Measurements from ENCODE around the gene PDE4B. TPM values are rescaled to one million over a fixed set of nuclear protein-coding genes. Genes with fewer than 3 reads are reported as not detected.

PDE4B gene
- total and polyA plus RNA-seq, 7 donors, result 1.6 to 17.2 (median 10.7) TPM

- Histone ChIP-seq H3K9me3 (no peaks in the 10 kb centered on the region), H3K27me3 (no peaks in the 10 kb centered on the region), H3K27ac (no peak overlapping the region), H3K36me3 (no peaks in the 10 kb centered on the region), H3K4me3 (no peak overlapping the region), H3K4me1 (peaks cover 0 to 12% (median 6%) of the 10 kb centered on the region in 4 donors)
- intact Hi-C loops (cut with DNase I), result no loop called here
- 69 to 84% methylated on average over 7 of the region's 7 CpGs for WGBS, 2 donors
- DNase-seq, result no peak
- no peak for TF ChIP-seq EP300 (IDR thresholded peaks at IDR 0.05)
- TF ChIP-seq CTCF (IDR thresholded peaks at IDR 0.05), result no peak
- peak in 1 of 4 donors; percentile 7 for TF ChIP-seq POLR2AphosphoS5 (IDR thresholded peaks at IDR 0.05)
Observed at GRCh38 chr1:65948609-65949229, 156.0 kb downstream of the PDE4B start.

GRCh38 chr1:65949230-65949626 is 156.5 kb downstream of the PDE4B start:
- Histone ChIP-seq H3K36me3 (no peaks in the 10 kb centered on the region), H3K27ac (no peak overlapping the region), H3K4me1 (peaks cover 0 to 12% (median 6%) of the 10 kb centered on the region in 4 donors), H3K27me3 (no peaks in the 10 kb centered on the region), H3K4me3 (no peak overlapping the region), H3K9me3 (no peaks in the 10 kb centered on the region)
- no peak for TF ChIP-seq CTCF (IDR thresholded peaks at IDR 0.05)
- no peak for TF ChIP-seq POLR2A (IDR thresholded peaks at IDR 0.05)
- no peak for TF ChIP-seq EP300 (IDR thresholded peaks at IDR 0.05)
- TF ChIP-seq POLR2AphosphoS5 (IDR thresholded peaks at IDR 0.05), result no peak
- intact Hi-C loops (cut with DNase I), result no loop called here
- no peak for DNase-seq
- 18 to 74% methylated on average over 2 of the region's 2 CpGs for WGBS, 2 donors

DNA sequence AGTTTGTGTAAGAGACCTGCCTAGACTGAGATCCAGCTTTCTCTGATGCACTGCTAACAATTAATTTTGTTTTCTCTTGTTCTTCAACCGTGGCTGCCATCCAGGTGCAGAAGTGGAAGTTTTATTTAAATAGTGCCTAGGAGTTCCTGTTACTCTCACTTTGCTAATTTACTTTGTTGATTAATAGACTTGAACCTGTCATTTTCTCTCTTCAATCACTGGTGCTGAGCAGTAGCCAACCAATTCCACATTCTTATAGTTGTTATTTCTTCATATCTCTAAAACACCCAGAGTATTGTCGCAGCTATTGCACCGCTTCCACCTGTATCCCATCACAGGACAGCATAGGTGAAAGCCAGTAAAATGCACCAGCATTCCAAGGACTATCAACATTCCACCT is 157.2 kb downstream of the PDE4B start:
- Histone ChIP-seq H3K27ac (no peak overlapping the region), H3K4me3 (no peak overlapping the region), H3K36me3 (no peaks in the 10 kb centered on the region), H3K4me1 (peaks cover 0 to 12% (median 6%) of the 10 kb centered on the region in 4 donors), H3K9me3 (no peaks in the 10 kb centered on the region), H3K27me3 (no peaks in the 10 kb centered on the region)
- TF ChIP-seq POLR2AphosphoS5 (IDR thresholded peaks at IDR 0.05) (no peak), POLR2A (IDR thresholded peaks at IDR 0.05) (no peak), CTCF (IDR thresholded peaks at IDR 0.05) (no peak), EP300 (IDR thresholded peaks at IDR 0.05) (no peak)
- 72 to 81% methylated on average over 3 of the region's 3 CpGs for WGBS, 2 donors
- DNase-seq, result no peak
- intact Hi-C loops (cut with DNase I), result no loop called here

DNA sequence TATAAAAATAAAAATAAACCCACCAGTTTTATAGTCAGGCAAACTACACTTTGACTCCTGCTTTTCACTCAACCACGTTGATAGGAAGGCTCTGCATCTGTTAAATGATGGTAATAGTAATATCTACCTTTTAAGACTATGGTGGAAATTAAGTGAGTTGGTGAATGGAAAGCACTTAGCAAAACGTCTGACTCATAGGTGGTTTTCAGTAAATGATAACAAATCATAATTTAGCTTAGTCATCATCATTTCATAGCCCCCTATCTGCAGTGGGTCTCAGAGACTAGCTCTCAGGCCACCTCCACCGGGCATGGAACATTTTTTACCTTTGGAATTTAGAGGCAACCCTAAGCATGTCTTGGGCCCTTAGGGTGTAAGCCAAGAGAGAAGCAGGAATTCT is 160.0 kb downstream of the PDE4B start:
- H3K4me1 ChIP-seq, result peaks cover 0 to 4% (median 0%) of the 10 kb centered on the region in 4 donors
- no peak for DNase-seq
- no peak for TF ChIP-seq CTCF (IDR thresholded peaks at IDR 0.05)
- no peak for TF ChIP-seq POLR2AphosphoS5 (IDR thresholded peaks at IDR 0.05)
- no peak for TF ChIP-seq EP300 (IDR thresholded peaks at IDR 0.05)
- TF ChIP-seq POLR2A (IDR thresholded peaks at IDR 0.05), result no peak
- no peak overlapping the region for H3K27ac ChIP-seq
- no peaks in the 10 kb centered on the region for H3K27me3 ChIP-seq
- H3K9me3 ChIP-seq, result no peaks in the 10 kb centered on the region
- H3K36me3 ChIP-seq, result no peaks in the 10 kb centered on the region
- 65 to 66% methylated on average over 3 of the region's 3 CpGs for WGBS, 2 donors
- no peak overlapping the region for H3K4me3 ChIP-seq
- intact Hi-C loops (cut with DNase I), result no loop called here

DNA sequence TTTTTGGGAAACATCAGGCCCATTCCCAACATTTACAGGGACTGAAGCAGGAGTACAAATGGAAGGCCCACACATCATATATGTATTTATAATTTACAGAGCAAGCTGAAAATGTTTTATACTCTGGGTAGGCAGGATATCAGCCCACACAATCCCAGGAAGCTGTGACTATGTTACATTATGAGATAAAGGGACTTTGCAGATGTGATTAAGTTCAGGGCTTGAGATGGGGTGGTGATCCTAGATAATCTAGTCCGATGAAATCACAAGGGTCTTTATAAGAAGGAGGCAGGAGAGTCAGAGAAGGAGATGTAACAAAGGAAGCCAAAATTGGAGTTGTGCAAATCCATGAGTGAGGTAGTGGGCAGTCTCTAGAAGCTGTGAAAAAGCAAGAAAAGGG is 160.5 kb downstream of the PDE4B start:
- Histone ChIP-seq H3K4me1 (peaks cover 0 to 4% (median 0%) of the 10 kb centered on the region in 4 donors), H3K27me3 (no peaks in the 10 kb centered on the region), H3K4me3 (no peak overlapping the region), H3K36me3 (no peaks in the 10 kb centered on the region), H3K9me3 (no peaks in the 10 kb centered on the region), H3K27ac (no peak overlapping the region)
- no peak for DNase-seq
- 84 to 92% methylated on average over 1 of the region's 1 CpG for WGBS, 2 donors
- intact Hi-C loops (cut with DNase I), result no loop called here
- TF ChIP-seq POLR2A (IDR thresholded peaks at IDR 0.05) (no peak), POLR2AphosphoS5 (IDR thresholded peaks at IDR 0.05) (no peak), EP300 (IDR thresholded peaks at IDR 0.05) (no peak), CTCF (IDR thresholded peaks at IDR 0.05) (no peak)

Measured in sigmoid colon (tissue), 7 donors.